ENCODE measurements around the gene EBNA1BP2. TPM values are rescaled to one million over a fixed set of nuclear protein-coding genes. Genes with fewer than 3 reads are reported as not detected.

The EBNA1BP2 gene
- total RNA-seq, 1 experiment from 2014 or later = 109 TPM

DNA sequence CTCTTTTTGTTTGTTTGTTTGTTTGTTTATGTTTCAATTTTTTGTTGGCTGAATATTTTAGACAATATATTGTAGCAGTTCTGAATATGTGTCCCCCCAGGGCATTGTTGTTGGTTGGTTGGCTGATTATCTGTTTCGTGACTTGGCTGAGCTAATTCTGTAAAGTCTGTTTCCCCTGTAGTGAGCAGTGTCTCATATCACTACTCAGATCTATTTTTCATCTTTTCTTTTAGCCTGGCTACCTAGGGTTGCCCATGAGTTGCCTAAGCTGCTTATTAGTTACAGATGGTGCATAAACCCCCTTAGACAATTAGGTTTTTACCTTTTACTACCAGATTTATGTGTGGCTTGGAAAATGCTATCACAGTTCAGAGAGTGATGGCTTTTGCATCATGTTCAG, 32.3 kb upstream of the EBNA1BP2 start:
- POLR2A ChIA-PET = no interaction called here
- no peaks in the 10 kb centered on the region for H3K79me2 ChIP-seq (ENCODE audit: insufficient read depth, low read length)
- no peaks in the 10 kb centered on the region for H4K20me1 ChIP-seq (ENCODE audit: insufficient read depth)
- no peak overlapping the region for H3K4me2 ChIP-seq (ENCODE audit: low read length)
- TF ChIP-seq, protein P1, sequence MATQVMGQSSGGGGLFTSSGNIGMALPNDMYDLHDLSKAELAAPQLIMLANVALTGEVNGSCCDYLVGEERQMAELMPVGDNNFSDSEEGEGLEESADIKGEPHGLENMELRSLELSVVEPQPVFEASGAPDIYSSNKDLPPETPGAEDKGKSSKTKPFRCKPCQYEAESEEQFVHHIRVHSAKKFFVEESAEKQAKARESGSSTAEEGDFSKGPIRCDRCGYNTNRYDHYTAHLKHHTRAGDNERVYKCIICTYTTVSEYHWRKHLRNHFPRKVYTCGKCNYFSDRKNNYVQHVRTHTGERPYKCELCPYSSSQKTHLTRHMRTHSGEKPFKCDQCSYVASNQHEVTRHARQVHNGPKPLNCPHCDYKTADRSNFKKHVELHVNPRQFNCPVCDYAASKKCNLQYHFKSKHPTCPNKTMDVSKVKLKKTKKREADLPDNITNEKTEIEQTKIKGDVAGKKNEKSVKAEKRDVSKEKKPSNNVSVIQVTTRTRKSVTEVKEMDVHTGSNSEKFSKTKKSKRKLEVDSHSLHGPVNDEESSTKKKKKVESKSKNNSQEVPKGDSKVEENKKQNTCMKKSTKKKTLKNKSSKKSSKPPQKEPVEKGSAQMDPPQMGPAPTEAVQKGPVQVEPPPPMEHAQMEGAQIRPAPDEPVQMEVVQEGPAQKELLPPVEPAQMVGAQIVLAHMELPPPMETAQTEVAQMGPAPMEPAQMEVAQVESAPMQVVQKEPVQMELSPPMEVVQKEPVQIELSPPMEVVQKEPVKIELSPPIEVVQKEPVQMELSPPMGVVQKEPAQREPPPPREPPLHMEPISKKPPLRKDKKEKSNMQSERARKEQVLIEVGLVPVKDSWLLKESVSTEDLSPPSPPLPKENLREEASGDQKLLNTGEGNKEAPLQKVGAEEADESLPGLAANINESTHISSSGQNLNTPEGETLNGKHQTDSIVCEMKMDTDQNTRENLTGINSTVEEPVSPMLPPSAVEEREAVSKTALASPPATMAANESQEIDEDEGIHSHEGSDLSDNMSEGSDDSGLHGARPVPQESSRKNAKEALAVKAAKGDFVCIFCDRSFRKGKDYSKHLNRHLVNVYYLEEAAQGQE (IDR thresholded peaks at IDR 0.05; ENCODE audit: low read depth) = no peak
- TF ChIP-seq YY1 (IDR thresholded peaks at IDR 0.05; ENCODE audit: extremely low read depth, insufficient replicate concordance, low read depth, low read length) = no peak
- TF ChIP-seq, protein P2, sequence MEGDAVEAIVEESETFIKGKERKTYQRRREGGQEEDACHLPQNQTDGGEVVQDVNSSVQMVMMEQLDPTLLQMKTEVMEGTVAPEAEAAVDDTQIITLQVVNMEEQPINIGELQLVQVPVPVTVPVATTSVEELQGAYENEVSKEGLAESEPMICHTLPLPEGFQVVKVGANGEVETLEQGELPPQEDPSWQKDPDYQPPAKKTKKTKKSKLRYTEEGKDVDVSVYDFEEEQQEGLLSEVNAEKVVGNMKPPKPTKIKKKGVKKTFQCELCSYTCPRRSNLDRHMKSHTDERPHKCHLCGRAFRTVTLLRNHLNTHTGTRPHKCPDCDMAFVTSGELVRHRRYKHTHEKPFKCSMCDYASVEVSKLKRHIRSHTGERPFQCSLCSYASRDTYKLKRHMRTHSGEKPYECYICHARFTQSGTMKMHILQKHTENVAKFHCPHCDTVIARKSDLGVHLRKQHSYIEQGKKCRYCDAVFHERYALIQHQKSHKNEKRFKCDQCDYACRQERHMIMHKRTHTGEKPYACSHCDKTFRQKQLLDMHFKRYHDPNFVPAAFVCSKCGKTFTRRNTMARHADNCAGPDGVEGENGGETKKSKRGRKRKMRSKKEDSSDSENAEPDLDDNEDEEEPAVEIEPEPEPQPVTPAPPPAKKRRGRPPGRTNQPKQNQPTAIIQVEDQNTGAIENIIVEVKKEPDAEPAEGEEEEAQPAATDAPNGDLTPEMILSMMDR (IDR thresholded peaks at IDR 0.05 in 2 of 3, conservative IDR thresholded peaks at IDR 0.05 in 1 of 3; ENCODE audit: borderline replicate concordance in 1 of 3, insufficient read depth in 1 of 3, low read depth in 2 of 3, low read length in 2 of 3) = no peak
- no peak for TF ChIP-seq EGR1 (IDR thresholded peaks at IDR 0.05; ENCODE audit: low read depth)
- TF ChIP-seq SP1 (IDR thresholded peaks at IDR 0.05; ENCODE audit: low read depth) = no peak
- TF ChIP-seq ELF1 (IDR thresholded peaks at IDR 0.05; ENCODE audit: borderline replicate concordance, low read depth) = no peak
- TF ChIP-seq CBX3 (IDR thresholded peaks at IDR 0.05; ENCODE audit: low read depth) = no peak
- no peaks in the 10 kb centered on the region for H3K27me3 ChIP-seq (ENCODE audit: insufficient read depth, low read length)
- ATAC-seq = no peak
- no peak for DNase-seq (ENCODE audit: low read depth, low spot score)
- H2AFZ ChIP-seq (ENCODE audit: low read depth, low read length, poor library complexity, severe bottlenecking) = no peak overlapping the region
- RAD21 ChIA-PET (ENCODE audit: low non-redundant PET in 1 of 2, low total read pairs in 2 of 2, uncharacterized antibody in 2 of 2, unreplicated experiment in 2 of 2) = no interaction called here
- H3K9ac ChIP-seq (ENCODE audit: low read length) = no peak overlapping the region
- no TSS peak for BruUV-seq (replicated peaks)
- intact Hi-C loops (cut with micrococcal nuclease) = loop anchor here (10.0 kb wide), 1 partner anchor 290 kb away; no protein-coding TSS in a partner anchor
- H3K4me3 ChIP-seq (replicated peaks in 1 of 2; ENCODE audit: low read depth in 1 of 2, low read length in 2 of 2) = no peak overlapping the region
- H3K4me1 ChIP-seq (ENCODE audit: control insufficient read depth in 1 of 2, insufficient read depth in 2 of 2, low read length in 2 of 2) = peaks cover 21 to 34% of the 10 kb centered on the region in 2 experiments
- no peaks in the 10 kb centered on the region for H3K9me3 ChIP-seq (ENCODE audit: control insufficient read depth in 1 of 2, insufficient read depth in 1 of 2, low read depth in 1 of 2, low read length in 2 of 2)
- no peaks in the 10 kb centered on the region for H3K9me2 ChIP-seq (ENCODE audit: insufficient read depth)
- CTCF ChIA-PET = no interaction called here
- no peaks in the 10 kb centered on the region for H3K36me3 ChIP-seq (ENCODE audit: control insufficient read depth in 1 of 2, insufficient read depth in 2 of 2, low read length in 2 of 2)
- H3K27ac ChIP-seq (ENCODE audit: low read depth, low read length) = no peak overlapping the region
